HFF-Myc (cell line): ENCODE data around the gene NKAIN4.

Experiments
- DNase-seq: peaks from one replicate; pipeline ENCODE4 v3.0.0-alpha.2; 2011; ENCODE audit warnings: low read depth; ENCODE audit errors: extremely low read depth
- H3K4me3 ChIP-seq: replicated peaks from 2 replicates; pipeline ENCODE4 v1.5.1; 2011; ENCODE audit warnings: low read depth, mild to moderate bottlenecking, control low read depth, low read length
- CTCF ChIP-seq: IDR thresholded peaks from 2 replicates; pipeline ENCODE4 v1.5.1; 2012; ENCODE audit warnings: mild to moderate bottlenecking, low read depth, low read length, control low read depth; ENCODE audit errors: missing control alignments

NKAIN4 gene

GRCh38 chr20:63254232-63254605, at the start of gene NKAIN4:
TSS of gene NKAIN4 (minus strand) at chr20:63254463. CDS start at chr20:63254450, 13 bp downstream.
- H3K4me3 ChIP-seq: no peak within 1 kb of the TSS
- no peak for TF ChIP-seq CTCF
- no peak for DNase-seq

GRCh38 chr20:63303095-63303666, 48.9 kb upstream of the NKAIN4 start:
- TF ChIP-seq CTCF: no peak
- DNase-seq: no peak
- H3K4me3 ChIP-seq: no peak overlapping the region

GRCh38 chr20:63301671-63302070, 47.4 kb upstream of the NKAIN4 start:
- no peak overlapping the region for H3K4me3 ChIP-seq

GRCh38 chr20:63298731-63299312, 44.6 kb upstream of the NKAIN4 start:
- no peak overlapping the region for H3K4me3 ChIP-seq
- no peak for TF ChIP-seq CTCF
- no peak for DNase-seq

More at GRCh38 chr20:63301671-63302070, 47.4 kb upstream of the NKAIN4 start:
- no peak for DNase-seq
- no peak for TF ChIP-seq CTCF

GRCh38 chr20:63297796-63298572, 43.7 kb upstream of the NKAIN4 start:
- H3K4me3 ChIP-seq: no peak overlapping the region
- TF ChIP-seq CTCF: no peak
- DNase-seq: no peak

GRCh38 chr20:63297371-63297781, 43.1 kb upstream of the NKAIN4 start:
- no peak overlapping the region for H3K4me3 ChIP-seq
- DNase-seq: no peak
- TF ChIP-seq CTCF: no peak
